ENCODE measurements around the gene SHMT2. TPM values are rescaled to one million over a fixed set of nuclear protein-coding genes. Genes with fewer than 3 reads are reported as not detected.

Gene SHMT2
- total and polyA plus RNA-seq, 2 of the 4 experiments (the other 2 are of a cell fraction): 266 to 364 TPM

GRCh38 chr12:57242329-57242690 is 12.8 kb downstream of the SHMT2 start:
- ChIA-PET POLR2A (ENCODE audit: unreplicated experiment) (no interaction called here), CTCF (interaction anchor here (0.6 to 5.8 kb wide), 8 partner anchors 12 to 515 kb away, joined by 3 to 47 read pairs (median 4); partner anchors contain the start of gene SHMT2)
- no peak overlapping the region for H2AFZ ChIP-seq (replicated peaks; ENCODE audit: low read length, poor library complexity)
- 0% methylated on average over 1 of the region's 18 CpGs; no CpG with 5 or more reads in 1 of the 2 experiments for WGBS, 2 experiments (ENCODE audit: extremely low coverage in 2 of 2, insufficient read length in 1 of 2)
- H4K20me1 ChIP-seq (ENCODE audit: insufficient read depth, low read length): peaks cover 35% of the 10 kb centered on the region; the same call in 1 of the 2 replicates
- no peak overlapping the region; the same call in 1 of the 2 replicates for H3K4me2 ChIP-seq (ENCODE audit: low read depth, low read length)
- H3K4me3 ChIP-seq (ENCODE audit: insufficient read depth, low read depth, low read length): no peak overlapping the region
- H3K4ac ChIP-seq (ENCODE audit: low read depth, low read length): no peak overlapping the region
- H3K27ac ChIP-seq (ENCODE audit: insufficient read depth, low read length): no peak overlapping the region
- 0 out of 2 replicates have a peak, but pooled peaks cover 7% of the 10 kb centered on the region for H3K9me1 ChIP-seq (ENCODE audit: insufficient read depth, low read length)
- in situ Hi-C loops (cut with MboI; ENCODE audit: low sequenced_read_pairs): no loop called here
- no peak overlapping the region for H3K14ac ChIP-seq (replicated peaks; ENCODE audit: low read depth, low read length)
- H3K56ac ChIP-seq (ENCODE audit: extremely low read depth, insufficient read depth, low read length): no peak overlapping the region
- no peak overlapping the region for H4K5ac ChIP-seq (ENCODE audit: low read depth, low read length)
- H4K91ac ChIP-seq (ENCODE audit: insufficient read depth, low read depth, low read length): no peak overlapping the region
- H3K9ac ChIP-seq (ENCODE audit: low read depth, low read length): no peak overlapping the region
- no peak overlapping the region for H2BK5ac ChIP-seq (ENCODE audit: low read depth, low read length, poor library complexity, severe bottlenecking)
- no TSS peak for BruUV-seq (replicated peaks)
- no peak overlapping the region for H3K23ac ChIP-seq (ENCODE audit: low read depth, low read length)
- no peak overlapping the region for H3K18ac ChIP-seq (ENCODE audit: low read depth, low read length)
- ATAC-seq (ENCODE audit: low read depth): no peak
- intact Hi-C loops (cut with micrococcal nuclease): loop anchor here (5.0 kb wide), 1 partner anchor 130 kb away; the partner anchor contains the start of gene STAT6
- no peak overlapping the region for H2AK9ac ChIP-seq (replicated peaks; ENCODE audit: low read depth, low read length, poor library complexity)
- no peak overlapping the region for H4K8ac ChIP-seq (ENCODE audit: low read depth in 2 of 2, low read length in 2 of 2)
- H2BK120ac ChIP-seq (ENCODE audit: low read depth, low read length): no peak overlapping the region
- no peak overlapping the region for H2BK15ac ChIP-seq (ENCODE audit: low read depth, low read length)
- no peaks in the 10 kb centered on the region for H3K9me3 ChIP-seq (ENCODE audit: control insufficient read depth, insufficient read depth, low read length)
- no peak overlapping the region for H2AK5ac ChIP-seq (ENCODE audit: low read depth, low read length)
- H3K4me1 ChIP-seq (ENCODE audit: control insufficient read depth, insufficient read depth, low read length): peaks cover 17% of the 10 kb centered on the region
- no peaks in the 10 kb centered on the region for H3K36me3 ChIP-seq (ENCODE audit: control insufficient read depth, insufficient read depth, low read length)
- dilution Hi-C loops (cut with HindIII; ENCODE audit: low sequenced_read_pairs, unreplicated experiment): no loop called here
- DNase-seq: no peak
- TF ChIP-seq MXI1 (IDR thresholded peaks at IDR 0.05; ENCODE audit: borderline replicate concordance, low read depth, low read length) (no peak), USF2 (IDR thresholded peaks at IDR 0.05; ENCODE audit: low read depth, low read length) (no peak), RFX5 (IDR thresholded peaks at IDR 0.05; ENCODE audit: low read depth, low read length) (no peak), SMC3 (IDR thresholded peaks at IDR 0.05; ENCODE audit: low read depth, low read length) (no peak), ELK1 (IDR thresholded peaks at IDR 0.05; ENCODE audit: borderline replicate concordance, low read depth, low read length) (no peak), NFE2L2 (IDR thresholded peaks at IDR 0.05; ENCODE audit: low read depth, low read length) (no peak), BHLHE40 (IDR thresholded peaks at IDR 0.05; ENCODE audit: low read depth, low read length) (no peak), FOS (IDR thresholded peaks at IDR 0.05; ENCODE audit: low read depth, low read length) (no peak), CHD1 (IDR thresholded peaks at IDR 0.05; ENCODE audit: low read depth, low read length) (no peak), RCOR1 (IDR thresholded peaks at IDR 0.05; ENCODE audit: insufficient replicate concordance, low read length) (no peak), MAZ (IDR thresholded peaks at IDR 0.05; ENCODE audit: borderline replicate concordance, low read depth, low read length) (no peak), CTCF (conservative IDR thresholded peaks at IDR 0.05; ENCODE audit: low read depth, low read length) (no peak), MAFK (IDR thresholded peaks at IDR 0.05; ENCODE audit: low read depth, low read length) (no peak), CEBPB (IDR thresholded peaks at IDR 0.05; ENCODE audit: low read depth, low read length) (no peak), POLR2A (IDR thresholded peaks at IDR 0.05; ENCODE audit: low read depth, low read length) (no peak), RAD21 (IDR thresholded peaks at IDR 0.05; ENCODE audit: low read length) (no peak)
- H3K27me3 ChIP-seq (ENCODE audit: control insufficient read depth, insufficient read depth, low read length): peaks cover 6% of the 10 kb centered on the region; the same call in 1 of the 2 replicates
- H3K79me1 ChIP-seq (ENCODE audit: low read depth in 1 of 2, low read length in 2 of 2): peaks cover 0 to 10% of the 10 kb centered on the region in 2 experiments; a peak in 1 of 4 replicates
- H2BK20ac ChIP-seq (ENCODE audit: low read depth, low read length): no peak overlapping the region

Data from IMR-90 (cell line).